IPS-18c (cell line): ENCODE data around the gene TNFRSF21.

Source experiments
- H3K4me3 ChIP-seq: 2 replicates; pipeline ENCODE4 v1.7.0; 2013; ENCODE audit warnings: low read depth, mild to moderate bottlenecking, low read length, moderate library complexity; ENCODE audit not compliant: insufficient read depth
- H3K9me3 ChIP-seq: one replicate; pipeline ENCODE4 v1.6.1; 2013; ENCODE audit warnings: mild to moderate bottlenecking, low read length, moderate library complexity; ENCODE audit not compliant: control insufficient read depth, insufficient read depth

The TNFRSF21 gene

DNA sequence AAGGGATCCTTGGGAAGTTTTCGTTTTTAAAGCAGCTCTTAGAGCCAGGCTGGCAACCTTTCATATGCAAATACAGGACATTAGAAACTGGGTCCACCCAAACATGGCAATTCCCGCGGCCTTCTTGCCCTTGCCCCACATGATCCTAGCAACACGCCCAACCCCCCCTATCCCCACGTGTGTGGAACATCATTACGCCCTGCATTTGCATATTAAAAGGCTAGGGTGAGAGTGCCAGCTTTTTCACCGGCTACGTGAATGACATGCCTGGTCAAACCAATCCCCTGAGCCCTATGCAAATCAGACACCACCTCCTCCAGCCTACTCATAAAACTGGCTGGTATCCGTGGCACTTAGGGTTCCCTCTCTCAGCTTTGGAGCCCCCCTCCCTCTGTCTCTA lies 88.1 kb downstream of the TNFRSF21 start:
- no peak overlapping the region for H3K4me3 ChIP-seq
- H3K9me3 ChIP-seq, result no peaks in the 10 kb centered on the region

DNA sequence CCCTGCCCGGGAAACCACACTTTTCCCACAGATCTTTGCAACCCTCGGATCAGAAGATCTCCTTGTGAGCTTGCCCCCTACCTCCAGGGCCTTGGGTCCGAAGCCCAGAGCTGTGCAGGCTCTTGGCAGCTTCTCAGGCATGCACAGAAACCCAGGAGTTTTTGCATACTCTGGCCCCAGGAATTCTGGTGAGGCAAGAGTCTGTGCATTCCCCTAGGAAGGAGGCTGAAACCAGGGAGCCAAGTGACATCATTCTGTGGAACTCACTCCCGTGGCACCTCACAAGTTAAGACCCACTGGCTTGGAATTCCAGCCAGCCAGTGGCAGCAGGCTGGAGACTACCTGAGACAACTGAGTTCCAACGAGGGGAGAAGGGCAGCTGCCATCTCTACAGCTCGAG lies 100.1 kb downstream of the TNFRSF21 start:
- no peaks in the 10 kb centered on the region for H3K9me3 ChIP-seq
- no peak overlapping the region for H3K4me3 ChIP-seq

DNA sequence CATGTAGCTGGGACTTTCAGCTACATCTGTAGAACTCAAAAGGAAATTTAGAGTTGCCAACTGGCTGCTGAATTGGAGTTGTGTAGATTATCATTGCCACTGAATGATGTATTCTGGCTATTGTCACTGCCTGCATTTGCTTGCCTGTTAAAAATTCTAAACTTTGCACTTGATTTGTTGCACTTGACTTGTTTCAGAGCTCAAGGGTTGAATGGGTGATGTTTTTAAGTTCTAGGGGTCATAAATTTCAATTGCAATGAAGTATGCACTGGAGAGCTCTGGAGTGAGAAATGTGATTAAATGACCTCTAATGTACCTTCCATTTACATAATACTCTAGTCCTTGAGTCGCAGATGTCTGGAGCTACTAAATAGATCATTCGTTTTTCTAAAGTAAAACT lies 102.4 kb downstream of the TNFRSF21 start:
- Histone ChIP-seq H3K4me3 (no peak overlapping the region), H3K9me3 (no peaks in the 10 kb centered on the region)

DNA sequence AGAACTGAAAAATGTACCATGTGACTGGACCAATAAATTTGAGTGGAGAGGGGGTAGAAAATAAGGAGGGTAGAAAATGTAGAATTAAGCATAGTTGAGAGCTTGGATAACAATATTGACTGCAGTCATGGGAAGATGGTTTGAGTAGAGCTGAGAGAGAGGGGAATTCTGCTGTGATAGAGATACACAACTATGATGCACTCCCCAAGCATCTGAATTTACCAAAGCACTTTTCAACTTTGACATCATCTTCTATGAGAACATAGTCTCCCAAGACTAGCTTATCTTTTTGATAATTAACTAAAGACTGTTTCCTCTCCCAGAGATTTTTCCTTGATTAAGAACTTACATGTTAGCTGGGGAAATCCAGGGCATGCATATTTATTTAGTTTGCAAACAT lies 103.1 kb downstream of the TNFRSF21 start:
- no peaks in the 10 kb centered on the region for H3K9me3 ChIP-seq
- H3K4me3 ChIP-seq, result no peak overlapping the region

DNA sequence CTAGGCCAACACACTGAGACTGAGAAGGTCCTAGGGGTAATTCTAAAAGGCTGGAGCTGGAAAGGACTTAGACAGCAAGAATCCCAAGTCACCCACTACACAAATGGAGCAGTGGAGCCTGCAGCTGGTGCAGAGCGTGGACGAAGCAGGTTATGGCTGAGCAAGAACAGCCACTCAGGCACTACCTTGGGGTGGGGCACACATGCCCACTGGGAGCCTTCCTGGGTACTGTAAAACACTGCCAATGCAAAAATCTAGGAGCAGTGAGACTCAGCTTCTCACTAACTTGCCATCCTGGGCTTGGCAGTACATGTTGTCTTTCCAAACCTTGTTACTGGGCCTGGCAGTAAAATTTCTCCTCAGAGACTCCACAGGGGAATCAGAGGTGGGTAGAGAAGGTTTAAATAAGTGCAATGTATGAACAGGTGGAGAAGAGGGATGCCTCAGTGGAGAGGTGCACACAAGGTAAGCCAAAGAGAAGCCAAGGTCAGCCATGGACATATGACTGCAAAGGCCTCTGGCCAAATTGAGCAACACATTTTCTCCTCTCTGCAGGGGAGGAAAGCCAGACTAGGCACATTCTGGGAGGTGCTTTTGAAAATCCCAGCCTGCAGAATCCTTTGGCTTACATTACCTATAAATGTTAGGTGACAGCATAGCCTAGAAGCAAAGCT lies 105.6 kb downstream of the TNFRSF21 start:
- Histone ChIP-seq H3K4me3 (no peak overlapping the region), H3K9me3 (no peaks in the 10 kb centered on the region)

DNA sequence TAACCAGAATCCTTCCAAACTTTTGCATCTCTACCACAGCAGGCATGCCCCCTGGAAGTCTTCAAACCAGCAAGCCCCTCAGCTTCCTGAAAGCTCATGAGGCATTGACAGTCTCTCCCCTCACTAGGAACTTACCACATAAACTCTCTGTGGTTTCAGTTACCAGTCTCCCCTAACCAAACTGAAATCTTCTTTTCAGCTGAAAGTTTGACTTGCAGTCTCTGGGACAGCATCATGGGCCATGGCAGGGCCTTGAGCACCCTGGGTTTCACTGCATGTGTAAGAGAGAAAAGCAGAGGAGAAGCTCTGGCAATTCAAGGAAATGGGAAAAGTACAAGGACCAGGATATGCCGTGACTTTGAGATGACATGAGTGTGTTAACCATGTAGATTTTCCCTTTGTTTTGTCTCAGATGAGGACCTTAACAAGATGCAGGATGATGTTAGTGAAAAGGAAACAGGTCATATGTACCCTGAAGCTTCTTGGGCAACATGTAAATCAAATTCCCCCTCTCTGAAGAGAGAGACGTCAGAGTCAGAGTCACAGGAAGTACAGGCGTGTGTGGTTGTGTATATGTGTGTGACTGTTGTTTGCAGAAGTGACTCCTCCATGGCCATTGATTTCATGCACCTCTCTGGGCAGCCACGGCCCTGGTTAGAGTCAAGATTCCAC lies 106.3 kb downstream of the TNFRSF21 start:
- H3K9me3 ChIP-seq, result no peaks in the 10 kb centered on the region
- no peak overlapping the region for H3K4me3 ChIP-seq

DNA sequence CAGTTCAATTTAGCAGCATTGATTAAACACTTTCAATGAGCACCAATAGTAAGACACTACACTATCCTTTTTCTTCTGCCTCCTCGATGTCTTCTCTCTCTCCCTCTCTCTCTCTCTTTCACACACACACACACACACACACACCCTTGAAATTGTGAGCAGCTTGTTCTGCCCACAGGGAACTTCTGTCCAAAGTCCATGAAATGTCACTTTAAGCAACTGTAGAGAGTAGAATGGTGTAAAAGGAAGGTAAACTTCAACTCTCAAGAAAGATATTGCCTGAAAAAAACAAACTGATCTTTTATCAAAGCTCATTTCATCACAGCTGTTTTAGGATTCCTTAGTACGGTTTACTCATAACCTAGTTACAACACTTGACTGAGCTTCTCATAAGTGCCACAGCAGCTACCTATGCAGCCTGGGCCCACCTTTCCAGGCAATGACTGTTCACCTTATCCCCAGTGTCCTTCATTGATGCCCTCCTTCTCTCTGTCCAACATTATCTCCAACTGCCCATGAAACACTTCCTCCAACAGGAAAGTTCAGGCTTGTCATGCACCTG lies 107.0 kb downstream of the TNFRSF21 start:
- no peaks in the 10 kb centered on the region for H3K9me3 ChIP-seq
- no peak overlapping the region for H3K4me3 ChIP-seq

DNA sequence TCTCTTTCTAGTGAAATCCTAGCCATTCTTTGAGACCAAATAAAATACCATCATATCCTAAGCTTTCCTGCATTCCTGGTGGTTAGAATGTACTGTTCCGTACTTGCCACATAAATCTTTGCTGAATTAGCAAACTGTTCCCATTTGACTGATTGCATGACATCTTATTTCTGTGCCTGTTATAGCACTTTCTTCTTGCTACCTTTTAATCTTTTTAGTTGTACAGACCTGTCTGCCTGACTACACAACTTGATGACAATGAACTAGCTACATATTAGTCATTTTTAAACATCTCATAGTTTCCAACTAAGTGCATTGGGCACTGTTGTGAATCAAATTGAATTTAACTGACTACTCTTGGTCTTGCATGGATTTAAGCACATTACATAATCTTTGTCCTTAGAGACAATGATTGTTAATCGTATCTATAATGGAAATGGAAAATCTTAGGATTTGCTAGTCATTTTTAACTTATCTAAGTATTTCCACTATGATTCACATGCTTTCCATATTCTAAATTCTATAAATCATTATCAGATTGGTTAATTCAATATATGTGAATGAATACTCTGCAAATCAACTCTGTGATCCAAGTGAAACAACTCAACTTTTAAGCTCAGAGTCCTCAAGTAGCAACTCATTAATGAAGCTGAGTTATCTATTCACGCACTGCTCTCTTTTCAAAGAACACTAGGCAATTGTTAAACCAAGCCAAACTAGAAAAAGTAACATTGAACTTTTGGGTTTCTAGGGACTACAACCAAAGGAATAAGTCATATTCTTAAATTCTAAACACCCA lies 109.0 kb downstream of the TNFRSF21 start:
- no peak overlapping the region for H3K4me3 ChIP-seq
- H3K9me3 ChIP-seq, result no peaks in the 10 kb centered on the region

DNA sequence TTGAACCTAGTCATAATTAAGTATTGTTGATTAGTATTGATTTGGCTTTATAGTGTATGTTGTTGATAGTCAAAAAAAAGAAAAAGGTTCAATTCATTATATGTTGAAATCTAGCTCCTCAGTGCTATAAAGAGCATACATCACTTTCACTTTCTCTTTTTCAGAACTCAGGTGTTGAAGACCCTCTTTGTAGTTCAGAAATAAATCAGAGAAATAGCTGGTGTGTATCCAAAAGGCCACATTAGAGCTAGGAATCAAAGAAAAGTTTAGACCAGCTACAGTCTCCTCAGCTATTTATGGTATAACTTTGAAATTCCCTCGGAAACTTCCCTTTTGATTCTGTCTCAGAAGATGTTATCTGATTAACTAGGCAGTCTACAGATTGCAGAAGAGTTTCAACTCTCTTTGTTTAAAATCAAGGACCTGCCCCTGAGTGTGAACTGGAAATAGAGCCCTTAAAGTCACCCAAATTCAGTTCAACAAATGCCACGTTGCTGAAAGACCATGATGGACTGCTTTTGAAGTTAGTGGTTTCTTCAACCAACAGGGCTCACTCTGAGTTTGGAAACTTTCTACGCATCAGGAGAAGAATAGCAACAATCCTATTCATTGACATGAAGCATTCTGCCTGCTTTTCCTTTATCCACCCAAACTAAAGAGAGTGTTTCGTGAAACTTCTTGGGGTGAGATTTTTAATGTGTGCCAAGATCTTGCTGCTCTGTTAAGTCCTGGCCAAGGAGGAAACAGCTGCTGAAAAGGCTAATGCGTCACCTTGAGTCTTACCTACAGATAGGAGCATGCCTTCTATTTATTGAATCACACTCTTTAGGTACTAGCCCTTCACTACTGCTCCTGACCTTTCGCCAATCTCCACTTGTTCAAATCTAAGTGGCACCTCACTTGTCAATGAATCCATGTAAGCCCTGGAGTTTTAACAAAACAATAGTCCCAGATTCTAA lies 111.7 kb downstream of the TNFRSF21 start:
- no peak overlapping the region for H3K4me3 ChIP-seq
- H3K9me3 ChIP-seq, result no peaks in the 10 kb centered on the region

DNA sequence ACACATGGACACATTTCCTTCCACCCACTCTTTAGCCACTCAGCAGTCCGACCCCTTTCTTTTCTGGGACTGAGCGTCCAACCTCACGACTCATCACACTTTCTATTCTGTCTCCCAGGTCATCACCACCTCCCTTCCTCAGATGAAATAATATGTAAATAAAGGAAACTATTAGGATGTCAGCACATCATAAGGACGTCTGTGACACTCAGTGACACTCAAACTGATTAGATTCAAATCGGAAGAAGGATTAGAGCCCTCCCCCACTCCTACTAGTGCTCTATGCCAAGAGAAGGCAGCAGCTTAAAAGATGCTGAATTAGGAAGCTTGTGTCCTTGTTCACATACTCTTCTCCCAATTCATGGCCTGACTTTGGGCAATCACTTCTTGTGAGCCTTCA lies 113.6 kb downstream of the TNFRSF21 start:
- no peaks in the 10 kb centered on the region for H3K9me3 ChIP-seq

DNA sequence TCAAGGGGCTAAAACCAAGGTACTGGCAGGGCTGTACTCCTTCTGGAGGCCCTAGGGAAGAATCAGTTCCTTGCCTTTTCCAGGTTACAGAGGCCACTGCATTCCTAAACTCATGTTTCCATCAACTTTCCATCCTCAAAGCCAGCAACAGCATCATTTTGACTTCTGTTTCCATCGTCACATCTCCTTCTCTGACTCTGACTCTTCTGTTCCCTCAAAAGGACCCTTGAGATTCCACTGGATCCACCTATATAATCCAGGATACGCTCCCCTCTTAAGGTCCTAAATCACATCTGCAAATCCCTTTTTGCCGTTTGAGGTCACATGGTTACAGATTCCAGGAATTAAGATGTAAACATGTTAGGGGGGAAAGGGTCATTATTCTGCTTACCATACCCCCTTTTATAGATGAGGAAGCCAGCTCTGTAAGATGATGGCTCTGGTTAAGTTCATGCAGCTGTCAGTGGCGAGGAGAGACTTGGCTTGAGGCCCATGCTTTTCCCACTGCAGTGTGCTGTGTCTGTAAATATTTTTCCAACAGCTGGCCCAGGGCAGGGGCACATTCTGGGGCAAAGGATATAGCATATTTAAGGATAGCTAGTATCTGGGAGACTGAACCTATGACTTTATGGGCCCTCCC lies 114.6 kb downstream of the TNFRSF21 start:
- Histone ChIP-seq H3K4me3 (no peak overlapping the region), H3K9me3 (no peaks in the 10 kb centered on the region)

More for the DNA sequence above, 113.6 kb downstream of the TNFRSF21 start:
- no peak overlapping the region for H3K4me3 ChIP-seq

DNA sequence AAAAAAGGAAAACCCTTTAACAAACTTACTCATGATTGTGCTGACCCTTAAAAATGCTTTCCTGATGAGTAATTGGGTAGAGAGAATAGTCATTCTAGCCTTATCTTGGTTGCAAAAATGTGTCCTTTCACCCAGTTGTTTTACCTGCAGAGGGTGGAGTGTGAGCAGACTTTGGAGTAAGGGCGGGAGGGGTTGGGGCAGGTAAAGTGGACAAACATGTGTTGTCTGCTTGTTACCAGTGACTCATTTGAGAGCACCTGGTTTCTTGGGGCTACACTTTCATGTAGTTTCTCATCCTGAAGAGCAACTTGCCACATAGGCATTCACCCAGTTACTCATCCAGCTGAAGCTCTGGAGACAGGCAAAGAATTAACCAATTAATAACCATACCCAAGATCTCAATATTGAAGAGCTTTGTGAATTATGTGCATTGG lies 121.1 kb downstream of the TNFRSF21 start:
- H3K9me3 ChIP-seq, result no peaks in the 10 kb centered on the region
- no peak overlapping the region for H3K4me3 ChIP-seq

DNA sequence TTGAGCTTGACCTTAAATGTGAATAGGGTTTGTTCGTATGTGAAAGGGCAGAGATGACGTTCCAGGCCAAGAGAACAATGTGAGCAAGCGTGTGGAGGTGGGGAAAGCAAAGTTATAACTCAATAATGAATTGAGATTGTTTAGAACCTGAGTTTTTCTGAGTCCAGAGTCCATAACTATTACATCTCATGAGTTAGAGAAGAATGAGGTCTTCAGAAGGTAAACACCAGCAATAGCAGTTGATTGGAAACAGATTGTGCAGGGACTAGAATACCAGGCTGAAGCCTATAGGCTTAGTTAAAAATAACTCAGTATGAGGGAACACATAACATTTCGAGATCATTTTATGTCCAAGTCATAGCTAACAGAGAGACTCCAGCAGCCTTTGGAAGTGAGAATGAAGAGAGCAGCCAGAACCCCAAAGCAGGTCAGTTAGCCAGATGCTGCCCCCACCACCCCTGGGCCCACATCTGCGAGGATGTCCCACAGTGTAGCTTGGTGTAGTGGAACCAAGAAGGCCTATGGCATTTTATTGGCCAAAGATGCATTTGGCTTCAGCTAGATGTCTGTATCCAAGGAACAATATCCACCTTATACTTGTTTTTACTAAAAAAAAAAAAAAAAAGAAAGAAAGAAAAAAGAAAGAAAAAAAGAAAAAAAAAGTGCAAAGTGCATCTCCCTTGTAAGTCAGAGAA lies 121.7 kb downstream of the TNFRSF21 start:
- H3K4me3 ChIP-seq, result no peak overlapping the region
- H3K9me3 ChIP-seq, result no peaks in the 10 kb centered on the region

DNA sequence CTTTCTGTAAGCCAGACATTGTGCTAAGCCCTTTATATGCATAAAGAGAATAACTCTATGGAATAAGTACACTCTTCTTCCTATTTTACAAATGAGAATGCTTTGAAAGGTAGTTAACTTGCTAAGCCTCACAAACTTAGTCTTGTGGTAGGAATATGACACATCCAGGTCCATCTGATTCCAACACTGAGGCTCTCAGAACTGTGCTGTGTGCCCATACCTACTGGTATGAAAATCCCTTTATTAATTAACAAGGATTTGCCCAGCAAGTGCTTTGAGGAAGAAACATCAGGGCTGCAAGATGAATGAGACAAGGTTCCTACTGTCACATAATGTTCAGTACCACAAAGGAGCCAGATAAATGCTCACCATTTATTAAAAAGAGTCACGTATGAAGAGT lies 122.6 kb downstream of the TNFRSF21 start:
- no peaks in the 10 kb centered on the region for H3K9me3 ChIP-seq
- H3K4me3 ChIP-seq, result no peak overlapping the region

DNA sequence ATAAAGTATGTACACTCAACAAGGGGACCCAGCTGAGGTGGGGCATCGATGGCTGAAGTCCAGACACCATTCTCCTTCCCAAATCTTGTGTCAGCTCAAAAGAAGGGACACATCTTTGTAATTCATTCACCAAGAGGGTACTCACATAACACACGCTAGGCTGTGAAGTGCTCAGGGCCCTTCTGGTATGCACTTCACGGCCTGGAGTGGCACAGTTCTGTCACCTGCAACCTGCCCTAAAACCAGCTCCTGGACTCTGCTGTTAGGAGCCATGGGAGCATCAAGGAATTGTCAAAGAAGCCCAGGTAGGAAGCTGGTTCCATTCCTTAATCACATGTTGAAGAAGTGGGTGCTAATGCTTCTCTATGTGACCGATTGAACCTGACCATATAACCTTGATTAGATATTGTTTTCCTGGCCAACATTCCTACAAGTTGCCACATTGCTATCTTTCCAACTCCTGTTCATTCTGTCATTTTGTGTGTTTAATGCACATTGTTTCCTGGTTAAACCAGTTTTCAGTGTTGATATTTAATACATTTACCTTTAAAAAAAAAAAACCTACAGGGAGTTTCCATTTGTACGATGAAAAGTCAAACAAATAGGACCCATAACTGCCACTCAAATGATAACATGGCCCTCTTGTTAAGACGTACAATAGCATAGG lies 127.3 kb downstream of the TNFRSF21 start:
- Histone ChIP-seq H3K9me3 (no peaks in the 10 kb centered on the region), H3K4me3 (no peak overlapping the region)
